Measurements from ENCODE around the gene UBASH3B. TPM values are rescaled to one million over a fixed set of nuclear protein-coding genes. Genes with fewer than 3 reads are reported as not detected.
"Not testable (repeated sequence)": the region's sequence is repeated elsewhere in the genome, so short reads cannot be mapped to it uniquely, and the experiment has no call there.

Gene UBASH3B
- total RNA-seq, 4 donors from 2014 or later = 2.7 to 16.4 (median 9.7) TPM

GRCh38 chr11:122729139-122729538, 73.6 kb downstream of the UBASH3B start:
- intact Hi-C loops (cut with DNase I) = no loop called here
- no peak for DNase-seq
- TF ChIP-seq CTCF (IDR thresholded peaks at IDR 0.05) (no peak), POLR2A (IDR thresholded peaks at IDR 0.05) (no peak)
- Histone ChIP-seq H3K27ac (no peak overlapping the region), H3K4me3 (no peak overlapping the region), H3K27me3 (no peaks in the 10 kb centered on the region), H3K36me3 (no peaks in the 10 kb centered on the region), H3K9me3 (no peaks in the 10 kb centered on the region), H3K4me1 (peaks cover 0 to 10% (median 6%) of the 10 kb centered on the region in 3 donors)
- 80 to 100% methylated on average over 1 to 2 of the region's 4 CpGs for WGBS, 2 donors

- H3K4me1 ChIP-seq; intact Hi-C loops (cut with DNase I); H3K36me3 ChIP-seq; H3K4me3 ChIP-seq; H3K27me3 ChIP-seq; H3K27ac ChIP-seq; DNase-seq; H3K9me3 ChIP-seq: not testable (repeated sequence)
- WGBS, 2 donors = 93 to 95% methylated on average over 8 of the region's 8 CpGs
These were observed 75.2 kb downstream of the UBASH3B start for GRCh38 chr11:122730694-122731093.

- H3K9me3 ChIP-seq = no peaks in the 10 kb centered on the region
- no peaks in the 10 kb centered on the region for H3K36me3 ChIP-seq
- no peak for DNase-seq
- TF ChIP-seq CTCF (IDR thresholded peaks at IDR 0.05) = no peak
- no peak for TF ChIP-seq POLR2A (IDR thresholded peaks at IDR 0.05)
- no peaks in the 10 kb centered on the region for H3K27me3 ChIP-seq
- 73 to 92% methylated on average over 2 of the region's 2 CpGs for WGBS, 2 donors
- H3K27ac ChIP-seq = no peak overlapping the region
- no peak overlapping the region for H3K4me3 ChIP-seq
- intact Hi-C loops (cut with DNase I) = no loop called here
- peaks cover 0 to 10% (median 6%) of the 10 kb centered on the region in 3 donors for H3K4me1 ChIP-seq
These were observed 76.0 kb downstream of the UBASH3B start for GRCh38 chr11:122731500-122731913.

- Histone ChIP-seq H3K27me3 (no peaks in the 10 kb centered on the region), H3K9me3 (no peaks in the 10 kb centered on the region), H3K4me1 (peaks cover 0 to 5% (median 3%) of the 10 kb centered on the region in 3 donors), H3K4me3 (no peak overlapping the region), H3K36me3 (no peaks in the 10 kb centered on the region), H3K27ac (no peak overlapping the region)
- intact Hi-C loops (cut with DNase I) = no loop called here
- 69 to 72% methylated on average over 8 of the region's 8 CpGs for WGBS, 2 donors
- no peak for DNase-seq
- TF ChIP-seq CTCF (IDR thresholded peaks at IDR 0.05) (no peak), POLR2A (IDR thresholded peaks at IDR 0.05) (no peak)
These were observed 77.1 kb downstream of the UBASH3B start for GRCh38 chr11:122732342-122733315.

- Histone ChIP-seq H3K4me1 (peaks cover 0 to 3% (median 0%) of the 10 kb centered on the region in 3 donors), H3K36me3 (no peaks in the 10 kb centered on the region), H3K27ac (no peak overlapping the region), H3K9me3 (no peaks in the 10 kb centered on the region), H3K4me3 (no peak overlapping the region), H3K27me3 (no peaks in the 10 kb centered on the region)
- intact Hi-C loops (cut with DNase I) = no loop called here
- WGBS, 2 donors = 35 to 36% methylated on average over 4 of the region's 4 CpGs
- TF ChIP-seq POLR2A (IDR thresholded peaks at IDR 0.05) (no peak), CTCF (IDR thresholded peaks at IDR 0.05) (no peak)
- no peak for DNase-seq
These were observed 77.8 kb downstream of the UBASH3B start for GRCh38 chr11:122733318-122733717.
